AG10803 (cell line): ENCODE results near the gene AR.
A peak's percentile ranks its signal among the peaks of the same experiment; 100 is the strongest.

Source experiments
- DNase-seq: peaks from one replicate; pipeline ENCODE4 v3.0.0; 2010; ENCODE audit warnings: low read depth
- H3K4me3 ChIP-seq: 2 replicates; pipeline ENCODE4 v1.5.1; 2011; ENCODE audit warnings: mild to moderate bottlenecking, low read length, control low read depth
- TF ChIP-seq, protein P1 (sequence below): conservative IDR thresholded peaks from 2 replicates; pipeline ENCODE4 v1.5.1; 2011; ENCODE audit warnings: mild to moderate bottlenecking, low read length, control low read depth, inconsistent platforms

Gene AR

DNA sequence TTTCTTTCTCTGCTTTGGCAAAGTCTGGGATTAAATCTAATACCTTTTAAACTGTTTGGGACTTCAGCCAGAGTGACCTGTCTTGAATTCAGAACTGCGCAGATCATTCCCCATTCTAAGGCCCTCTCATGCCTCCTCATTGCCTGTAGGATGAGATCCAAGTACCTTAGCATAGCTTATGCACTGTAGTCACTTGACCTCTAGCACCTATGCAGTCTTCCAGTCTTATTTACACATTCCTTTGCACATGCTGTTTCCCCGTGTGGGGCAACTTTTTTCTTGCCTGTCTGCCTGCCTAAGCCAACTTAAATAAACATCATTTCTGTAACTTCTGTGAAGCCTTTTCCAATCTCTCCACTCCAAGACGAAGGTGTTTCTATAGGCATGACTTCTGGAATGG, 68.4 kb downstream of the AR start:
- TF ChIP-seq, protein P1, sequence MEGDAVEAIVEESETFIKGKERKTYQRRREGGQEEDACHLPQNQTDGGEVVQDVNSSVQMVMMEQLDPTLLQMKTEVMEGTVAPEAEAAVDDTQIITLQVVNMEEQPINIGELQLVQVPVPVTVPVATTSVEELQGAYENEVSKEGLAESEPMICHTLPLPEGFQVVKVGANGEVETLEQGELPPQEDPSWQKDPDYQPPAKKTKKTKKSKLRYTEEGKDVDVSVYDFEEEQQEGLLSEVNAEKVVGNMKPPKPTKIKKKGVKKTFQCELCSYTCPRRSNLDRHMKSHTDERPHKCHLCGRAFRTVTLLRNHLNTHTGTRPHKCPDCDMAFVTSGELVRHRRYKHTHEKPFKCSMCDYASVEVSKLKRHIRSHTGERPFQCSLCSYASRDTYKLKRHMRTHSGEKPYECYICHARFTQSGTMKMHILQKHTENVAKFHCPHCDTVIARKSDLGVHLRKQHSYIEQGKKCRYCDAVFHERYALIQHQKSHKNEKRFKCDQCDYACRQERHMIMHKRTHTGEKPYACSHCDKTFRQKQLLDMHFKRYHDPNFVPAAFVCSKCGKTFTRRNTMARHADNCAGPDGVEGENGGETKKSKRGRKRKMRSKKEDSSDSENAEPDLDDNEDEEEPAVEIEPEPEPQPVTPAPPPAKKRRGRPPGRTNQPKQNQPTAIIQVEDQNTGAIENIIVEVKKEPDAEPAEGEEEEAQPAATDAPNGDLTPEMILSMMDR, result no peak
- no peak overlapping the region for H3K4me3 ChIP-seq
- DNase-seq, result peak; percentile 17

DNA sequence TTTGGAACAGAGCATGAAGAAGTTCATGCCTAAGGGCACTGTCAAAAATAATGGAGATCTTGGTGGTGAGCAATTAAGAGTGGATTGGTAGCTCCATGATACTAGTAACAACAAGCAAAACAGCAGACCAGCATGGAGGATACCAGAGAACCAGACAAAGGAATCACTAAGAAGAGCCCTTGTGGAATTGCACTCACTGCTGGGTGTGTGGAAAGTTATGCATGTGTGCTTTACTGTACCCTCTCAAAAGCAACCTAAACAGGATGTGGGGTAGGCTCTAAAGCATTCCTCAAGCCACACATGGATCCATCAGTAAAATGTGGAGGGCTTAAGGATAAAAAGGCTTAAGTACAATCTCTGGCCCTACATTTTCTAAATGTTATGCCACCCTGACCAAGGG, 69.5 kb downstream of the AR start:
- DNase-seq, result peak; percentile 28
- TF ChIP-seq, protein P1, result no peak
- H3K4me3 ChIP-seq, result no peak overlapping the region

DNA sequence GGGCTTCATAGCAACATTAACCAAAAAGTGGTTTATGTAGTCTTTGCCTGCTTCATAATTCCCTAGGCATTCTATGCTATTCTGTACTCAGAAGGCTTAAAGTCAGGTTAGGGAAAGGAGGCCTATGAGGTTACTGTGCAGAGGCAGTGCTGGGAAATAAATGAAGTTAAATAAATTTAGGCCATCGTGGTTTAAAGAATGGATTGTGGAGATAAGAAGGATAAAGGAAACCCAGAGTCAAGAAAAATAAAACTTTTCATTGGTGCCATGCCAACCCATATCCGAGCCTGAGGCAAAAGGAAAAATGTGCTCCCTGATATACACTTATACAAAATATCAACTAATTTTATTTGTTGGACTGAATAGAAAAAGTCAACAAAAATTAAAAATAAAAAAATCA, 70.2 kb downstream of the AR start:
- no peak overlapping the region for H3K4me3 ChIP-seq
- no peak for DNase-seq
- TF ChIP-seq, protein P1, result no peak

DNA sequence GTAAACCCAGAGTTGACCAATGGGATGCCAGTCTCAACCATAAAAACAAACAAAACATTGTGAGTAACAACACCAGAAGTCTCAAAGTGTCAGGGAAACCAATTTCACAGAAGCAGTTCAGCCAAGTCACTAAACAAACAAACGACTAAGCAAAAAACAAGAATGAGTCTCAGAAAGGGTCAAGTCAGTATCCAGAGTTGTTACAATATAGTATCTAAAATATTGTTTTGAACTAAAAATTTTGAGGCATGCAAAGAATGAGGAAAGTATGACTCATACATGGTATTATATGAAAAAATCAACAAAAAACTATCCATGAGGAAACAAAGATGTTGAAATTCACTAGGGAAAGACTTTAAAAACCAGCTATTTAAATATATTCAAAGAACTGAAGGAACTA, 70.6 kb downstream of the AR start:
- no peak overlapping the region for H3K4me3 ChIP-seq
- TF ChIP-seq, protein P1, result no peak
- peak; percentile 66 for DNase-seq

DNA sequence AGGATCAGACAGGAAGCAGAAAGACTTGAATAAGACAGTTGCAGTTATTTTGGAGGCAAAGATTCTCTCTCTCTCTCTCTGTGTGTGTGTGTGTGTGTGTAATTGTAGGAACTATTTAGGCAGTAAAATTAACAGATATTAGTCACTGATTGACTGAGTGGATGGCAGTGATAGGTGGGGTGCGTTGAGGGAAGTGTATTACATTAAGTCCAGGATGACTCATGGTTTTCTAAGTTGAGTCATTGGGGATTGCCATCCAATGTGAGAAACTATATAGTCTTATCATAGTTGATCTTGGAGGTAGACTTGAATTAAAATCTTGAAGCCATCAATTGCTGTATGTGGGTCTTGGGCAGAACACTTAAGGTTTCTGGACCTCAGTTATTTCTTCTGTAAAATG, 75.4 kb downstream of the AR start:
- DNase-seq, result peak; percentile 55
- TF ChIP-seq, protein P1, result no peak
- H3K4me3 ChIP-seq, result no peak overlapping the region

DNA sequence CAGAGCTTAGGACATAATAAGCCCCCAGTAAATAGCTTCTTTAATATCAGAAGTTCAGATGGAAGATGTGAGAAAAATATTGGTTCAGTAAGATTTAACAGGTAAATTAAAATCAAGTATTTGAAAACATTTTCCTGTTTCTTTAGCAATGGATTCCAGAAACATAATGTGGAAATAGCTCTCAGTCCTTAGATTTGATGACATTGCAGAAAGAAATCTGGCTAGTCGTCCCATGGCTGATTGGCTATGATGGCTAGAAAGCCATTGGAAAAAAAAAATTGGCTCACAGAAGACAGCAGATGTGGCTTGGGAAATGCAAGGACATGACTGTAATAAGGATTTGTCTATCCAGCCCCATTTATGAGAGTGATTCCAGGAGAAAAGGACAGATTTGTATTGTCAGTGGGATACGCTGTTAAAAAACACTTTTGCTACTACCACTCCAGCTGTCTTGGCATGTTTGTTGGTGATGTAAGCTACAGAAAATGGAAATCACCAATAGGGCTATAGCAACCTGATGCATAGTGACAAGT, 78.3 kb downstream of the AR start:
- TF ChIP-seq, protein P1, result no peak
- no peak overlapping the region for H3K4me3 ChIP-seq
- peak; percentile 23 for DNase-seq

DNA sequence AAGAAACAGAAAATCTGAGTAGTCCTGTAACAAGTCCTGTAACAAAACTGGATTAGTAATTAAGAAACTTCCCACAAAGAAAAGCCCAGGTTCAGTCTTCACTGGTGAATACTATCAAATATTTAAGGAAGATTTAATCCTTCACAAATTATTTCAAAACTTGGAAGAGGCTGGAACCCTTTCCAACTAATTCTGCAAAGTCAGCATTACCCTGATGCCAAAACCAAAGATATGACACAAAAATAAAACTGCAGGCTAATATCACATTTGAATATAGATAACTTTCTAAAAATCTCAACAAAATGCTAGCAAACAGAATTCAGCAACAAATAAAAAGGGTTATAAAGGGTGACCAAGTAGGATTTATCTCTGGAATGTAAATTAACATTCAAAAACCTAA, 80.5 kb downstream of the AR start:
- TF ChIP-seq, protein P1, result no peak
- H3K4me3 ChIP-seq, result no peak overlapping the region
- no peak for DNase-seq
